Measurements from ENCODE around the gene PAWR. TPM values are rescaled to one million over a fixed set of nuclear protein-coding genes. Genes with fewer than 3 reads are reported as not detected.

PAWR gene
- total and polyA plus RNA-seq, 2 donors (not counting 1 experiment from before 2014, with no cell fraction given): 6.5 to 16.0 TPM

GRCh38 chr12:79665212-79665887, 25.4 kb downstream of the PAWR start:
- Histone ChIP-seq H4K20me1 (ENCODE audit: control insufficient read depth, extremely low read depth, insufficient read depth, low read length) (no peaks in the 10 kb centered on the region), H3K4me3 (replicated peaks in 1 of 4; ENCODE audit: control extremely low read depth in 1 of 4, insufficient read depth in 1 of 4, low read depth in 3 of 4, low read length in 4 of 4) (no peak overlapping the region), H3K4me2 (ENCODE audit: extremely low read depth, insufficient read depth, low read length) (no peak overlapping the region), H3K79me2 (ENCODE audit: control insufficient read depth, insufficient read depth, low read length) (no peaks in the 10 kb centered on the region), H3K27ac (ENCODE audit: insufficient read depth, low read length) (no peak overlapping the region), H2AFZ (ENCODE audit: low read length) (no peak overlapping the region), H3K9me3 (ENCODE audit: control insufficient read depth, insufficient read depth, low read depth, low read length) (no peaks in the 10 kb centered on the region), H3K4me1 (ENCODE audit: control insufficient read depth, extremely low read depth, insufficient read depth, low read length) (no peaks in the 10 kb centered on the region), H3K36me3 (ENCODE audit: control insufficient read depth, insufficient read depth, low read length) (no peaks in the 10 kb centered on the region), H3K9ac (ENCODE audit: insufficient read depth, low read length) (no peak overlapping the region), H3K27me3 (ENCODE audit: control insufficient read depth, insufficient read depth, low read length) (no peaks in the 10 kb centered on the region)
- no peak for DNase-seq (ENCODE audit: low read depth in 2 of 2)
- TF ChIP-seq EZH2 (IDR thresholded peaks at IDR 0.05; ENCODE audit: low read length, missing control alignments): no peak
- TF ChIP-seq, protein P1, sequence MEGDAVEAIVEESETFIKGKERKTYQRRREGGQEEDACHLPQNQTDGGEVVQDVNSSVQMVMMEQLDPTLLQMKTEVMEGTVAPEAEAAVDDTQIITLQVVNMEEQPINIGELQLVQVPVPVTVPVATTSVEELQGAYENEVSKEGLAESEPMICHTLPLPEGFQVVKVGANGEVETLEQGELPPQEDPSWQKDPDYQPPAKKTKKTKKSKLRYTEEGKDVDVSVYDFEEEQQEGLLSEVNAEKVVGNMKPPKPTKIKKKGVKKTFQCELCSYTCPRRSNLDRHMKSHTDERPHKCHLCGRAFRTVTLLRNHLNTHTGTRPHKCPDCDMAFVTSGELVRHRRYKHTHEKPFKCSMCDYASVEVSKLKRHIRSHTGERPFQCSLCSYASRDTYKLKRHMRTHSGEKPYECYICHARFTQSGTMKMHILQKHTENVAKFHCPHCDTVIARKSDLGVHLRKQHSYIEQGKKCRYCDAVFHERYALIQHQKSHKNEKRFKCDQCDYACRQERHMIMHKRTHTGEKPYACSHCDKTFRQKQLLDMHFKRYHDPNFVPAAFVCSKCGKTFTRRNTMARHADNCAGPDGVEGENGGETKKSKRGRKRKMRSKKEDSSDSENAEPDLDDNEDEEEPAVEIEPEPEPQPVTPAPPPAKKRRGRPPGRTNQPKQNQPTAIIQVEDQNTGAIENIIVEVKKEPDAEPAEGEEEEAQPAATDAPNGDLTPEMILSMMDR (conservative IDR thresholded peaks at IDR 0.05 in 1 of 2, IDR thresholded peaks at IDR 0.05 in 1 of 2; ENCODE audit: low read depth in 1 of 2, low read length in 2 of 2): no peak

GRCh38 chr12:79664518-79664917, 26.2 kb downstream of the PAWR start:
- Histone ChIP-seq H4K20me1 (ENCODE audit: control insufficient read depth, extremely low read depth, insufficient read depth, low read length) (no peaks in the 10 kb centered on the region), H3K27me3 (ENCODE audit: control insufficient read depth, insufficient read depth, low read length) (no peaks in the 10 kb centered on the region), H3K9me3 (ENCODE audit: control insufficient read depth, insufficient read depth, low read depth, low read length) (no peaks in the 10 kb centered on the region), H3K4me3 (replicated peaks in 1 of 4; ENCODE audit: control extremely low read depth in 1 of 4, insufficient read depth in 1 of 4, low read depth in 3 of 4, low read length in 4 of 4) (no peak overlapping the region), H3K4me1 (ENCODE audit: control insufficient read depth, extremely low read depth, insufficient read depth, low read length) (no peaks in the 10 kb centered on the region), H3K27ac (ENCODE audit: insufficient read depth, low read length) (no peak overlapping the region), H3K9ac (ENCODE audit: insufficient read depth, low read length) (no peak overlapping the region), H2AFZ (ENCODE audit: low read length) (no peak overlapping the region), H3K79me2 (ENCODE audit: control insufficient read depth, insufficient read depth, low read length) (no peaks in the 10 kb centered on the region), H3K36me3 (ENCODE audit: control insufficient read depth, insufficient read depth, low read length) (no peaks in the 10 kb centered on the region), H3K4me2 (ENCODE audit: extremely low read depth, insufficient read depth, low read length) (no peak overlapping the region)
- no peak for DNase-seq (ENCODE audit: low read depth in 2 of 2)
- TF ChIP-seq, protein P1 (conservative IDR thresholded peaks at IDR 0.05 in 1 of 2, IDR thresholded peaks at IDR 0.05 in 1 of 2; ENCODE audit: low read depth in 1 of 2, low read length in 2 of 2): no peak
- TF ChIP-seq EZH2 (IDR thresholded peaks at IDR 0.05; ENCODE audit: low read length, missing control alignments): no peak

DNA sequence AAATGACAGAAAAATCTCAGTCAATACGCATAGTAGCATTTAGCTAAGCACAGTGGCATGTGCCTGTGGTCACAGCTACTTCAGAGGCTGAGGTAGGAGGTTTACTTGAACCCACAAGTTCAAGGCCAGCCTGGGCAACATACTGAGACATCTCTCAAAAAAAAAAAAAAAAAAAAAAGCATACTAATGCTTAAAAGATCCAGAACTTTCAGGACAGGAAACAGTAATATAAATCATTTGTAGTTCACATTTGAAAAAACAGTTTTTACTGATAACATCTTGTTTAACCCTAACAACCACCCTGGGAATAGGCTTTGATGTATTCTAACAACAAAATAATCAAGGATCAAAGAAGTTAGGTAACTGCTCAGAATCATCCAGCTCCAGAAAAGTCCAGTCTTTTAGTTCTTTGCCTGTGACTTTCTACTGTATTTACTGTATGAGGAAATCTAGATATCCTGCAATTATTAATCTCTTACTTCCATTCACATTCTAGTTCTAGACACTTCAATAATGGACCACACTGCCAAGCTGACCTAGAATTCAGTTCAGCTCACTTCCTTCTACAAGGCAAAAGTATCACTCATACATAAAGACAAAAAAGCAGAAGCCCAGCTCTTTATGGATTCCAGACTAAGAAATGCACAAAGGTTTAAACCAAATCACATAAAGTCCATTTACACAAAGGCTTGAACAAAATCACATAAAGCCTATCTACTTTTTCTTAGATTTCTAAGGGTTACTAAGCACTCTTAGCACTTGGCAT, 28.5 kb downstream of the PAWR start:
- peak in 1 of 2 donors; percentile 72 for DNase-seq (ENCODE audit: low read depth in 2 of 2)
- Histone ChIP-seq H3K36me3 (ENCODE audit: control insufficient read depth, insufficient read depth, low read length) (no peaks in the 10 kb centered on the region), H3K4me3 (replicated peaks in 1 of 4; ENCODE audit: control extremely low read depth in 1 of 4, insufficient read depth in 1 of 4, low read depth in 3 of 4, low read length in 4 of 4) (no peak overlapping the region), H3K27ac (ENCODE audit: insufficient read depth, low read length) (no peak overlapping the region), H4K20me1 (ENCODE audit: control insufficient read depth, extremely low read depth, insufficient read depth, low read length) (no peaks in the 10 kb centered on the region), H3K9ac (ENCODE audit: insufficient read depth, low read length) (no peak overlapping the region), H2AFZ (ENCODE audit: low read length) (no peak overlapping the region), H3K4me1 (ENCODE audit: control insufficient read depth, extremely low read depth, insufficient read depth, low read length) (no peaks in the 10 kb centered on the region), H3K27me3 (ENCODE audit: control insufficient read depth, insufficient read depth, low read length) (no peaks in the 10 kb centered on the region), H3K4me2 (ENCODE audit: extremely low read depth, insufficient read depth, low read length) (no peak overlapping the region), H3K79me2 (ENCODE audit: control insufficient read depth, insufficient read depth, low read length) (no peaks in the 10 kb centered on the region), H3K9me3 (ENCODE audit: control insufficient read depth, insufficient read depth, low read depth, low read length) (no peaks in the 10 kb centered on the region)
- TF ChIP-seq, protein P1 (conservative IDR thresholded peaks at IDR 0.05 in 1 of 2, IDR thresholded peaks at IDR 0.05 in 1 of 2; ENCODE audit: low read depth in 1 of 2, low read length in 2 of 2): no peak
- TF ChIP-seq EZH2 (IDR thresholded peaks at IDR 0.05; ENCODE audit: low read length, missing control alignments): no peak

Measured in fibroblast of lung (primary cell).